Fibroblast of villous mesenchyme (primary cell): ENCODE results near the gene ZNF200. TPM values are rescaled to one million over a fixed set of nuclear protein-coding genes. Genes with fewer than 3 reads are reported as not detected.

Experiments used
- DNase-seq: peaks from one replicate; pipeline ENCODE4 v3.0.0-alpha.2; 2010; ENCODE audit warnings: low read depth
- H3K4me3 ChIP-seq: 2 replicates; pipeline ENCODE4 v1.5.1; 2011; ENCODE audit warnings: low read depth, mild to moderate bottlenecking, low read length
- CTCF ChIP-seq: IDR thresholded peaks from 2 replicates; pipeline ENCODE4 v1.5.1; 2012; ENCODE audit warnings: low read depth, mild to moderate bottlenecking, low read length; ENCODE audit not compliant: insufficient read depth
- total RNA-seq: library from RNA; depleted of rRNA; stranded (reverse); fragments of >200 nt; gene quantifications from 2 replicates; pipeline ENCODE4 v1.2.3, GENCODE V29; 2012

The ZNF200 gene
- total RNA-seq, 1 donor, result 11.2 TPM

GRCh38 chr16:3242709-3243108 is 7.8 kb upstream of the ZNF200 start:
- no peak for TF ChIP-seq CTCF
- no peak for DNase-seq
- no peak overlapping the region for H3K4me3 ChIP-seq

- H3K4me3 ChIP-seq, result no peak overlapping the region
- no peak for DNase-seq
- no peak for TF ChIP-seq CTCF
Measured at GRCh38 chr16:3241761-3242160, 6.8 kb upstream of the ZNF200 start.

GRCh38 chr16:3235856-3236669 is 1.1 kb upstream of the ZNF200 start:
- DNase-seq, result peak; percentile 74
- no peak for TF ChIP-seq CTCF
- H3K4me3 ChIP-seq, result peak overlapping the region; percentile 27

- TF ChIP-seq CTCF, result no peak
- no peak for DNase-seq
- peak overlapping the region; percentile 99 for H3K4me3 ChIP-seq
Measured at GRCh38 chr16:3234543-3234856, 458 bp downstream of the ZNF200 start.

- DNase-seq, result peak; percentile 10
- H3K4me3 ChIP-seq, result no peak overlapping the region
- TF ChIP-seq CTCF, result no peak
Measured at GRCh38 chr16:3223913-3224515, 10.9 kb downstream of the ZNF200 start.

- TF ChIP-seq CTCF, result no peak
- H3K4me3 ChIP-seq, result no peak overlapping the region
Measured at GRCh38 chr16:3220839-3221238, 14.1 kb downstream of the ZNF200 start.

GRCh38 chr16:3216263-3216640 is 18.7 kb downstream of the ZNF200 start:
- no peak overlapping the region for H3K4me3 ChIP-seq
- DNase-seq, result no peak
- TF ChIP-seq CTCF, result no peak

More at GRCh38 chr16:3220839-3221238, 14.1 kb downstream of the ZNF200 start:
- DNase-seq, result no peak
